HEK293 (cell line): Measurements from ENCODE around the gene NOTCH3.

Source experiments
- CTCF ChIA-PET: fragments of 350-600 bp; formaldehyde crosslinking; extraction: SDS; loops from one replicate; lab custom pipeline; 2021; ENCODE audit warnings: antibody characterized with exemption; lab: Yijun Ruan, JAX
- POLR2A ChIA-PET: fragments of 300-600 bp; formaldehyde crosslinking; extraction: SDS; loops from one replicate; lab custom pipeline; 2020; ENCODE audit warnings: antibody characterized with exemption, inconsistent platforms; lab: Yijun Ruan, JAX
- H3K27ac ChIP-seq: fragments of 200-500 bp; sonication (Bioruptor generic); 2 replicates; pipeline ENCODE4 v1.5.1; 2014; ENCODE audit warnings: low read depth, low read length, control low read depth, inconsistent platforms; ENCODE audit errors: extremely low read depth
- H3K36me3 ChIP-seq, 2 experiments: fragments of 200-500 bp in 1 of 2; sonication (Bioruptor generic) in 1 of 2; 1 replicate in 1 of 2; 2 replicates in 1 of 2; pipeline ENCODE4 v1.5.1; 2014 to 2017; ENCODE audit warnings: inconsistent platforms in 2 of 2, low read length in 2 of 2; ENCODE audit not compliant: control insufficient read depth in 2 of 2, insufficient read depth in 1 of 2
- H3K4me1 ChIP-seq: fragments of 200-500 bp; sonication (Bioruptor generic); 2 replicates; pipeline ENCODE4 v1.5.1; 2014; ENCODE audit warnings: mild to moderate bottlenecking, low read length, inconsistent platforms; ENCODE audit not compliant: control insufficient read depth, insufficient read depth
- H3K4me3 ChIP-seq: 2 replicates; pipeline ENCODE4 v1.5.1; 2011; ENCODE audit warnings: low read depth, mild to moderate bottlenecking, control low read depth, low read length, moderate library complexity
- H3K9me3 ChIP-seq: fragments of 200-500 bp; sonication (Bioruptor generic); 2 replicates; pipeline ENCODE4 v1.5.1; 2014; ENCODE audit warnings: low read depth, low read length, inconsistent platforms; ENCODE audit not compliant: control insufficient read depth, insufficient read depth
- GLIS1 ChIP-seq: fragments of 450-650 bp; formaldehyde crosslinking; IDR thresholded peaks from 2 replicates; pipeline ENCODE4 v1.5.1; 2016; ENCODE audit warnings: missing biosample characterization, missing genetic modification characterization
- GLIS2 ChIP-seq: fragments of 450-650 bp; formaldehyde crosslinking; IDR thresholded peaks from 2 replicates; pipeline ENCODE4 v1.5.1; 2016; ENCODE audit warnings: missing biosample characterization, missing genetic modification characterization
- KLF8 ChIP-seq: fragments of 450-650 bp; formaldehyde crosslinking; IDR thresholded peaks from 2 replicates; pipeline ENCODE4 v1.5.1; 2016; ENCODE audit warnings: missing biosample characterization, missing genetic modification characterization
- MEIS1 ChIP-seq: sonication (generic); formaldehyde crosslinking; IDR thresholded peaks from 2 replicates; pipeline ENCODE4 v1.8.1; 2022; ENCODE audit warnings: missing genetic modification reagents, mild to moderate bottlenecking, borderline replicate concordance
- SCRT2 ChIP-seq: fragments of 450-650 bp; formaldehyde crosslinking; IDR thresholded peaks from 2 replicates; pipeline ENCODE4 v1.5.1; 2016; ENCODE audit warnings: missing biosample characterization, missing genetic modification characterization
- SP7 ChIP-seq: fragments of 450-650 bp; formaldehyde crosslinking; IDR thresholded peaks from 2 replicates; pipeline ENCODE4 v1.5.1; 2016; ENCODE audit warnings: missing biosample characterization, missing genetic modification characterization
- WT1 ChIP-seq: fragments of 450-650 bp; formaldehyde crosslinking; IDR thresholded peaks from 2 replicates; pipeline ENCODE4 v1.5.1; 2016; ENCODE audit warnings: missing biosample characterization, missing genetic modification characterization
- ZBTB1 ChIP-seq: fragments of 450-650 bp; formaldehyde crosslinking; IDR thresholded peaks from 2 replicates; pipeline ENCODE4 v1.5.1; 2016; ENCODE audit warnings: missing biosample characterization, missing genetic modification characterization
- ZBTB17 ChIP-seq: fragments of 450-650 bp; formaldehyde crosslinking; IDR thresholded peaks from 2 replicates; pipeline ENCODE4 v1.5.1; 2016; ENCODE audit warnings: missing biosample characterization, missing genetic modification characterization
- ZNF121 ChIP-seq: fragments of 450-650 bp; formaldehyde crosslinking; IDR thresholded peaks from 2 replicates; pipeline ENCODE4 v1.5.1; 2016; ENCODE audit warnings: missing biosample characterization, missing genetic modification characterization
- ZNF2 ChIP-seq: fragments of 450-650 bp; formaldehyde crosslinking; IDR thresholded peaks from 2 replicates; pipeline ENCODE4 v1.5.1; 2016; ENCODE audit warnings: missing biosample characterization, missing genetic modification characterization
- ZNF221 ChIP-seq: fragments of 450-650 bp; formaldehyde crosslinking; IDR thresholded peaks from 2 replicates; pipeline ENCODE4 v1.5.1; 2017; ENCODE audit warnings: missing biosample characterization, missing genetic modification characterization, borderline replicate concordance
- ZNF335 ChIP-seq: fragments of 450-650 bp; formaldehyde crosslinking; conservative IDR thresholded peaks from 2 replicates; pipeline ENCODE4 v1.5.1; 2016; ENCODE audit warnings: missing biosample characterization, missing genetic modification characterization
- ZNF37A ChIP-seq: fragments of 450-650 bp; IDR thresholded peaks from 2 replicates; pipeline ENCODE4 v1.5.1; 2018; ENCODE audit warnings: missing biosample characterization, missing genetic modification characterization
- ZNF394 ChIP-seq: fragments of 450-650 bp; formaldehyde crosslinking; IDR thresholded peaks from 2 replicates; pipeline ENCODE4 v1.5.1; 2016; ENCODE audit warnings: missing biosample characterization, missing genetic modification characterization, mild to moderate bottlenecking, moderate library complexity, borderline replicate concordance
- ZNF514 ChIP-seq: fragments of 450-650 bp; formaldehyde crosslinking; IDR thresholded peaks from 2 replicates; pipeline ENCODE4 v1.5.1; 2016; ENCODE audit warnings: missing biosample characterization, missing genetic modification characterization
- ZNF560 ChIP-seq: fragments of 450-650 bp; formaldehyde crosslinking; IDR thresholded peaks from 2 replicates; pipeline ENCODE4 v1.5.1; 2017; ENCODE audit warnings: missing biosample characterization, missing genetic modification characterization, borderline replicate concordance
- ZNF629 ChIP-seq: fragments of 450-650 bp; formaldehyde crosslinking; IDR thresholded peaks from 2 replicates; pipeline ENCODE4 v1.5.1; 2017; ENCODE audit warnings: missing biosample characterization, missing genetic modification characterization
- ZNF76 ChIP-seq: fragments of 450-650 bp; formaldehyde crosslinking; IDR thresholded peaks from 2 replicates; pipeline ENCODE4; 2016; ENCODE audit warnings: low read depth, missing biosample characterization, missing genetic modification characterization, borderline replicate concordance
- TF ChIP-seq, protein P1 (sequence below): fragments of 450-650 bp; formaldehyde crosslinking; IDR thresholded peaks from 2 replicates; pipeline ENCODE4 v1.5.0; 2017; ENCODE audit warnings: missing biosample characterization, missing genetic modification characterization, borderline replicate concordance
- TF ChIP-seq, protein P2 (sequence below): fragments of 450-650 bp; formaldehyde crosslinking; optimal IDR thresholded peaks from 2 replicates; pipeline ENCODE3; 2016; ENCODE audit warnings: missing biosample characterization, mild to moderate bottlenecking, missing genetic modification characterization
- TF ChIP-seq, protein P3 (sequence below): fragments of 450-650 bp; formaldehyde crosslinking; IDR thresholded peaks from 2 replicates; pipeline ENCODE4 v1.5.1; 2016; ENCODE audit warnings: missing biosample characterization, missing genetic modification characterization
- TF ChIP-seq, protein P4 (sequence below): fragments of 450-650 bp; formaldehyde crosslinking; IDR thresholded peaks from 2 replicates; pipeline ENCODE4 v1.5.1; 2016; ENCODE audit warnings: missing biosample characterization, missing genetic modification characterization
- TF ChIP-seq, protein P5 (sequence below): fragments of 450-650 bp; formaldehyde crosslinking; IDR thresholded peaks from 2 replicates; pipeline ENCODE4 v1.5.1; 2016; ENCODE audit warnings: missing biosample characterization, missing genetic modification characterization

Gene NOTCH3

DNA sequence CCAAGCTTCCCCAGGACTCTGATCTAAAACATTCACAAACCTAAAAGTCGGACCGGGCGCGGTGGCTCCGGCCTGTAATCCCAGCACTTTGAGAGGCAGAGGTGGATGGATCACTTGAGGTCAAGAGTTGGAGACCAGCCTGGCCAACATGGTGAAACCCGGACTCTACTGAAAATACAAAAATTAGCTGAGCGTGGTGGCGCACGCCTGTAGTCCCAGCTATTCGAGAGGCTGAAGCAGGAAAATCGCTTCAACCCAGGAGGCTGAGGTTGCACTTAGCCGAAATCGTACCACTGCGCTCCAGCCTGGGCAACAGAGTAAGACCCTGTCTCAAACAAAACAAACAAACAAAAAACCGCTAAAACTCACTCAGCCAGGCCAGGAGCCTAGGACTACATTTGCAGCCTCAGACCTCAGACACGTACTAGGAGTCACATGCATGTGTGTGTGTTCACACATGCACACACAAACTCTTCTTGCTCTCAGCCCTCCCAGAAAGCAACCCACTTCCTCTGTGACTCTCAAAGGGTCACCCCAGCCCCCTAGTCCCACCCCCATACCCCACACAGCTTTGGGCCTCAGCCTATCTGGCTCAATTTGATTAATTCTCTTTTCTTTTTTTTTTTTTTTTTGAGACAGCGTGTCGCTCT, 704 bp upstream of the NOTCH3 start:
- Histone ChIP-seq H3K4me1 (no peaks in the 10 kb centered on the region), H3K36me3 (peaks cover 0 to 23% of the 10 kb centered on the region in 2 experiments; a peak in 1 of 3 replicates), H3K27ac (no peak overlapping the region), H3K4me3 (no peak overlapping the region), H3K9me3 (no peaks in the 10 kb centered on the region)
- POLR2A ChIA-PET, result no interaction called here
- CTCF ChIA-PET, result no interaction called here
- TF ChIP-seq ZNF121 (tag by site-specific recombination), result peak; percentile 78
- TF ChIP-seq ZNF2, result no peak
- no peak for TF ChIP-seq ZNF629
- no peak for TF ChIP-seq ZNF394 (tag by site-specific recombination)
- TF ChIP-seq, protein P1, sequence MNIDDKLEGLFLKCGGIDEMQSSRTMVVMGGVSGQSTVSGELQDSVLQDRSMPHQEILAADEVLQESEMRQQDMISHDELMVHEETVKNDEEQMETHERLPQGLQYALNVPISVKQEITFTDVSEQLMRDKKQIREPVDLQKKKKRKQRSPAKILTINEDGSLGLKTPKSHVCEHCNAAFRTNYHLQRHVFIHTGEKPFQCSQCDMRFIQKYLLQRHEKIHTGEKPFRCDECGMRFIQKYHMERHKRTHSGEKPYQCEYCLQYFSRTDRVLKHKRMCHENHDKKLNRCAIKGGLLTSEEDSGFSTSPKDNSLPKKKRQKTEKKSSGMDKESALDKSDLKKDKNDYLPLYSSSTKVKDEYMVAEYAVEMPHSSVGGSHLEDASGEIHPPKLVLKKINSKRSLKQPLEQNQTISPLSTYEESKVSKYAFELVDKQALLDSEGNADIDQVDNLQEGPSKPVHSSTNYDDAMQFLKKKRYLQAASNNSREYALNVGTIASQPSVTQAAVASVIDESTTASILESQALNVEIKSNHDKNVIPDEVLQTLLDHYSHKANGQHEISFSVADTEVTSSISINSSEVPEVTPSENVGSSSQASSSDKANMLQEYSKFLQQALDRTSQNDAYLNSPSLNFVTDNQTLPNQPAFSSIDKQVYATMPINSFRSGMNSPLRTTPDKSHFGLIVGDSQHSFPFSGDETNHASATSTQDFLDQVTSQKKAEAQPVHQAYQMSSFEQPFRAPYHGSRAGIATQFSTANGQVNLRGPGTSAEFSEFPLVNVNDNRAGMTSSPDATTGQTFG (tag by site-specific recombination), result no peak

DNA sequence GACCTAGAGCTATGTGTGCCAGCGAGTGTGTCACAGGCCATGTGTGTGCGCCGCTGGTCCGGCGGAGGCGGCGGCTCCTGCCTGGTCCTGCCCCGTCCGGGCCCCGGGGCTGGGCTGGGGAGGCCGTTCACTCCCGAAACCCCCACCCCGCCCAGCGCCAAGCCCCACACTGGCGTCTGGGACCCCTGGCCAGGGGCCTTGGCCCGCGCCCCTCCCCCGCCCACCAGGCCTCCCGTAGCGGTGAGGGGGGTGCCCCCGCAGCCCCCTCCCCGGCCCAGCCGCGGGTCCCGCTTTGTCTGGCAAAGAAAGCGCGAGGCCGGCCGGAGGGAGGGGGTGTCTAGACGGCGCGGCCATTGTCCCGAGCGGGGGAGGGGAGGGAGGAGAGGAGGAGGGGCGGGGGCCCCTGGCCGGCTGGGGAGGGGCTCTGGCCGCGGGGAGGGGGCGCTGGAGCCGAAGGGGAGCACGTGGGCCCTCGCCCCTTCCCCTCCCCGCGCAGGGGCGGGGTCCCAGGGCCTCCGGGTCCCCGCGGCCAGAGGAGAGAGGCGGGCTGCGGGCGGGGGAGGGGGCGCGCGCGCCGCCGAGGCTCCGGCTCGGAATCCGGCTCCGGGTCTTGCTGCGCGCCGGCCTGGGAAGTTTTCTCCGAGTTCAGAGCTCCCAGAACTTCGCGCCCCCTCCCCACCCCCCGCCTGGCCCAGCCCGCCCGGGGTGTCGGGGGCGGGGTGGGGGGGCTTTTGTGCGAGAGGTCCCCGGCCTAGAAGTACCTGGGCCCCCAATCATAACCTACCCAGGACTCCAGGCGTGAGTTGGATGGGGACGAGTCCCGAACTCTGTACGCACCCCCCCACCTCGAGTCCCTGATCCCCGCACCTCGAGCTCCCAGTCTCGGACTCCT, 888 bp downstream of the NOTCH3 start:
- H3K4me3 ChIP-seq, result peak overlapping the region; percentile 62
- ChIA-PET CTCF (interaction anchor here (0.9 kb wide), 1 partner anchor 50 kb away, joined by 5 read pairs; no protein-coding TSS in a partner anchor), POLR2A (interaction anchor here (0.6 to 1.2 kb wide), 5 partner anchors 10 to 220 kb away, joined by 3 to 6 read pairs (median 3); no protein-coding TSS in a partner anchor)
- no peaks in the 10 kb centered on the region for H3K9me3 ChIP-seq
- H3K27ac ChIP-seq, result peak overlapping the region; percentile 71; the same call in 1 of the 2 replicates
- no peaks in the 10 kb centered on the region for H3K4me1 ChIP-seq
- peaks cover 0 to 26% of the 10 kb centered on the region in 2 experiments; a peak in 1 of 3 replicates for H3K36me3 ChIP-seq
- TF ChIP-seq GLIS1 (tag by site-specific recombination) (peak; percentile 49), MEIS1 (CRISPR knock-in tag) (no peak), SP7 (tag by site-specific recombination) (no peak), ZNF221 (tag by site-specific recombination) (no peak), ZNF335 (peak; percentile 85), WT1 (tag by site-specific recombination) (peak; percentile 14; the same call in 1 of the 2 replicates), ZBTB1 (tag by site-specific recombination) (no peak), GLIS2 (peak; percentile 39), KLF8 (0 out of 2 replicates have a peak, but pooled peaks have one; percentile 21), ZNF76 (tag by site-specific recombination) (0 out of 2 replicates have a peak, but pooled peaks have one; percentile 12), SCRT2 (tag by site-specific recombination) (0 out of 2 replicates have a peak, but pooled peaks have one; percentile 2), ZNF560 (tag by site-specific recombination) (no peak), ZNF514 (no peak), ZBTB17 (tag by site-specific recombination) (0 out of 2 replicates have a peak, but pooled peaks have one; percentile 23), ZNF37A (tag by site-specific recombination) (no peak)
- TF ChIP-seq, protein P2, sequence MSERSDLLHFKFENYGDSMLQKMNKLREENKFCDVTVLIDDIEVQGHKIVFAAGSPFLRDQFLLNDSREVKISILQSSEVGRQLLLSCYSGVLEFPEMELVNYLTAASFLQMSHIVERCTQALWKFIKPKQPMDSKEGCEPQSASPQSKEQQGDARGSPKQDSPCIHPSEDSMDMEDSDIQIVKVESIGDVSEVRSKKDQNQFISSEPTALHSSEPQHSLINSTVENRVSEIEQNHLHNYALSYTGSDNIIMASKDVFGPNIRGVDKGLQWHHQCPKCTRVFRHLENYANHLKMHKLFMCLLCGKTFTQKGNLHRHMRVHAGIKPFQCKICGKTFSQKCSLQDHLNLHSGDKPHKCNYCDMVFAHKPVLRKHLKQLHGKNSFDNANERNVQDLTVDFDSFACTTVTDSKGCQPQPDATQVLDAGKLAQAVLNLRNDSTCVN (tag by site-specific recombination), result peak; percentile 53
- TF ChIP-seq, protein P3, sequence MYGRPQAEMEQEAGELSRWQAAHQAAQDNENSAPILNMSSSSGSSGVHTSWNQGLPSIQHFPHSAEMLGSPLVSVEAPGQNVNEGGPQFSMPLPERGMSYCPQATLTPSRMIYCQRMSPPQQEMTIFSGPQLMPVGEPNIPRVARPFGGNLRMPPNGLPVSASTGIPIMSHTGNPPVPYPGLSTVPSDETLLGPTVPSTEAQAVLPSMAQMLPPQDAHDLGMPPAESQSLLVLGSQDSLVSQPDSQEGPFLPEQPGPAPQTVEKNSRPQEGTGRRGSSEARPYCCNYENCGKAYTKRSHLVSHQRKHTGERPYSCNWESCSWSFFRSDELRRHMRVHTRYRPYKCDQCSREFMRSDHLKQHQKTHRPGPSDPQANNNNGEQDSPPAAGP (tag by site-specific recombination), result 0 out of 2 replicates have a peak, but pooled peaks have one; percentile 24
- TF ChIP-seq, protein P4, sequence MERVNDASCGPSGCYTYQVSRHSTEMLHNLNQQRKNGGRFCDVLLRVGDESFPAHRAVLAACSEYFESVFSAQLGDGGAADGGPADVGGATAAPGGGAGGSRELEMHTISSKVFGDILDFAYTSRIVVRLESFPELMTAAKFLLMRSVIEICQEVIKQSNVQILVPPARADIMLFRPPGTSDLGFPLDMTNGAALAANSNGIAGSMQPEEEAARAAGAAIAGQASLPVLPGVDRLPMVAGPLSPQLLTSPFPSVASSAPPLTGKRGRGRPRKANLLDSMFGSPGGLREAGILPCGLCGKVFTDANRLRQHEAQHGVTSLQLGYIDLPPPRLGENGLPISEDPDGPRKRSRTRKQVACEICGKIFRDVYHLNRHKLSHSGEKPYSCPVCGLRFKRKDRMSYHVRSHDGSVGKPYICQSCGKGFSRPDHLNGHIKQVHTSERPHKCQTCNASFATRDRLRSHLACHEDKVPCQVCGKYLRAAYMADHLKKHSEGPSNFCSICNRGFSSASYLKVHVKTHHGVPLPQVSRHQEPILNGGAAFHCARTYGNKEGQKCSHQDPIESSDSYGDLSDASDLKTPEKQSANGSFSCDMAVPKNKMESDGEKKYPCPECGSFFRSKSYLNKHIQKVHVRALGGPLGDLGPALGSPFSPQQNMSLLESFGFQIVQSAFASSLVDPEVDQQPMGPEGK (tag by site-specific recombination), result peak; percentile 82
- TF ChIP-seq, protein P5, sequence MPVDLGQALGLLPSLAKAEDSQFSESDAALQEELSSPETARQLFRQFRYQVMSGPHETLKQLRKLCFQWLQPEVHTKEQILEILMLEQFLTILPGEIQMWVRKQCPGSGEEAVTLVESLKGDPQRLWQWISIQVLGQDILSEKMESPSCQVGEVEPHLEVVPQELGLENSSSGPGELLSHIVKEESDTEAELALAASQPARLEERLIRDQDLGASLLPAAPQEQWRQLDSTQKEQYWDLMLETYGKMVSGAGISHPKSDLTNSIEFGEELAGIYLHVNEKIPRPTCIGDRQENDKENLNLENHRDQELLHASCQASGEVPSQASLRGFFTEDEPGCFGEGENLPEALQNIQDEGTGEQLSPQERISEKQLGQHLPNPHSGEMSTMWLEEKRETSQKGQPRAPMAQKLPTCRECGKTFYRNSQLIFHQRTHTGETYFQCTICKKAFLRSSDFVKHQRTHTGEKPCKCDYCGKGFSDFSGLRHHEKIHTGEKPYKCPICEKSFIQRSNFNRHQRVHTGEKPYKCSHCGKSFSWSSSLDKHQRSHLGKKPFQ (tag by site-specific recombination), result no peak
